K562 (cell line): Measurements from ENCODE around the gene FRYL. TPM values are rescaled to one million over a fixed set of nuclear protein-coding genes. Genes with fewer than 3 reads are reported as not detected.

Experiments
- CXXC5 ChIP-seq: fragments of 250-450 bp; sonication (Bioruptor Pico); IDR thresholded peaks from 2 replicates; pipeline ENCODE4 v1.8.0; 2022; ENCODE audit warnings: inconsistent platforms, mild to moderate bottlenecking, moderate library complexity
- ETV1 ChIP-seq: fragments of 450-650 bp; conservative IDR thresholded peaks from 2 replicates; pipeline ENCODE4 v1.6.1; 2016; ENCODE audit warnings: missing genetic modification characterization, control low read depth, low read depth, missing compliant biosample characterization
- MCM5 ChIP-seq: fragments of 450-650 bp; IDR thresholded peaks from 2 replicates; pipeline ENCODE4 v1.6.1; 2016; ENCODE audit warnings: low read depth
- MECOM ChIP-seq: fragments of 250-450 bp; sonication (Bioruptor Pico); IDR thresholded peaks from 2 replicates; pipeline ENCODE4 v1.8.0; 2022; ENCODE audit warnings: inconsistent platforms
- MNT ChIP-seq, 2 experiments: fragments of 450-650 bp; conservative IDR thresholded peaks; 2 replicates each; pipeline ENCODE4 v1.6.1; 2017; ENCODE audit warnings: mild to moderate bottlenecking in 2 of 2, moderate library complexity in 2 of 2
- MYNN ChIP-seq, 2 experiments: sonication (generic); formaldehyde crosslinking in 1 of 2; IDR thresholded peaks; 2 replicates each; pipeline versions ENCODE4 v1.5.0 to v1.6.1; 2016 to 2020; ENCODE audit warnings: antibody characterized with exemption in 1 of 2, missing genetic modification reagents in 1 of 2
- TAF9B ChIP-seq: fragments of 450-650 bp; IDR thresholded peaks from 2 replicates; pipeline ENCODE4 v1.6.1; 2018; ENCODE audit warnings: mild to moderate bottlenecking; ENCODE audit not compliant: partially characterized antibody
- ZC3H11A ChIP-seq: IDR thresholded peaks from 2 replicates; pipeline ENCODE4 v1.6.1; 2012; ENCODE audit warnings: low read depth, low read length, improper control_type of control experiment
- ZNF174 ChIP-seq: fragments of 250-450 bp; sonication (Bioruptor Pico); IDR thresholded peaks from 2 replicates; pipeline ENCODE4 v1.4.0; 2020; ENCODE audit warnings: mild to moderate bottlenecking
- ZNF518B ChIP-seq: fragments of 250-450 bp; sonication (Bioruptor Pico); IDR thresholded peaks from 2 replicates; pipeline ENCODE4 v1.5.0; 2021; ENCODE audit warnings: mild to moderate bottlenecking, moderate library complexity
- polyA plus RNA-seq, 8 experiments: library from polyadenylated mRNA; depleted of rRNA in 4 of 8; stranded (reverse) in 5 of 8; unstranded in 3 of 8; fragments of >200 nt; fragmentation: Nextera tagmentation in 2 of 8; fragmentation: Illumina TruSeq in 1 of 8; extraction: Ambion mirVana in 2 of 8; extraction: Trizol in 1 of 8; gene quantifications; 2 replicates each; pipeline versions ENCODE4 v1.2.1 to v1.2.3, GENCODE V29; 2011 to 2014; ENCODE audit warnings: inconsistent platforms in 1 of 8, missing spikeins in 1 of 8
- total RNA-seq, 7 experiments: library from RNA; depleted of rRNA in 6 of 7; stranded (reverse); fragments of >200 nt in 6 of 7; fragmentation: Illumina TruSeq in 2 of 7; extraction: Trizol in 2 of 7; gene quantifications; 2 replicates each; pipeline versions ENCODE4 v1.2.1 to v1.2.3, GENCODE V29; 2011 to 2021; ENCODE audit warnings: low replicate concordance in 1 of 7
- TF ChIP-seq, protein P1 (sequence below): fragments of 150-350 bp; conservative IDR thresholded peaks from 2 replicates; pipeline ENCODE4 v1.6.1; 2014; ENCODE audit warnings: low read length
- TF ChIP-seq, protein P2 (sequence below): IDR thresholded peaks from 2 replicates; pipeline ENCODE4 v1.6.1; 2014; ENCODE audit warnings: antibody characterized with exemption
- TF ChIP-seq, protein P3 (sequence below): fragments of 250-450 bp; sonication (Bioruptor Pico); IDR thresholded peaks from 2 replicates; pipeline ENCODE4 v1.5.0; 2021
- TF ChIP-seq, protein P4 (sequence below), 2 experiments: IDR thresholded peaks in 1 of 2; conservative IDR thresholded peaks in 1 of 2; 2 replicates each; pipeline ENCODE4 v1.6.1; 2016; ENCODE audit warnings: low read depth in 2 of 2, mild to moderate bottlenecking in 1 of 2, missing compliant biosample characterization in 1 of 2, missing genetic modification characterization in 1 of 2, moderate library complexity in 1 of 2

Gene FRYL
- total and polyA plus RNA-seq, 9 of the 15 experiments (the other 6 are each of a cell fraction or from before 2014, with no cell fraction given), result 7.2 to 34.9 (median 15.9) TPM

GRCh38 chr4:48629458-48629857, 150.6 kb downstream of the FRYL start (continued):
- TF ChIP-seq MNT (conservative IDR thresholded peaks at IDR 0.05) (0 out of 4 replicates have a peak, but pooled peaks of 1 of the 2 experiments have one; percentile 25), ZNF174 (no peak), TAF9B (no peak), ZNF518B (no peak), ZC3H11A (no peak), ETV1 (tag) (peak; percentile 72), MCM5 (no peak), CXXC5 (CRISPR knock-in tag) (0 out of 2 replicates have a peak, but pooled peaks have one; percentile 19), MECOM (CRISPR knock-in tag) (peak; percentile 74; the same call in 1 of the 2 replicates), MYNN (IDR thresholded peaks at IDR 0.05) (no peak), MYNN (CRISPR knock-in tag; IDR thresholded peaks at IDR 0.05) (no peak)
- TF ChIP-seq, protein P1, sequence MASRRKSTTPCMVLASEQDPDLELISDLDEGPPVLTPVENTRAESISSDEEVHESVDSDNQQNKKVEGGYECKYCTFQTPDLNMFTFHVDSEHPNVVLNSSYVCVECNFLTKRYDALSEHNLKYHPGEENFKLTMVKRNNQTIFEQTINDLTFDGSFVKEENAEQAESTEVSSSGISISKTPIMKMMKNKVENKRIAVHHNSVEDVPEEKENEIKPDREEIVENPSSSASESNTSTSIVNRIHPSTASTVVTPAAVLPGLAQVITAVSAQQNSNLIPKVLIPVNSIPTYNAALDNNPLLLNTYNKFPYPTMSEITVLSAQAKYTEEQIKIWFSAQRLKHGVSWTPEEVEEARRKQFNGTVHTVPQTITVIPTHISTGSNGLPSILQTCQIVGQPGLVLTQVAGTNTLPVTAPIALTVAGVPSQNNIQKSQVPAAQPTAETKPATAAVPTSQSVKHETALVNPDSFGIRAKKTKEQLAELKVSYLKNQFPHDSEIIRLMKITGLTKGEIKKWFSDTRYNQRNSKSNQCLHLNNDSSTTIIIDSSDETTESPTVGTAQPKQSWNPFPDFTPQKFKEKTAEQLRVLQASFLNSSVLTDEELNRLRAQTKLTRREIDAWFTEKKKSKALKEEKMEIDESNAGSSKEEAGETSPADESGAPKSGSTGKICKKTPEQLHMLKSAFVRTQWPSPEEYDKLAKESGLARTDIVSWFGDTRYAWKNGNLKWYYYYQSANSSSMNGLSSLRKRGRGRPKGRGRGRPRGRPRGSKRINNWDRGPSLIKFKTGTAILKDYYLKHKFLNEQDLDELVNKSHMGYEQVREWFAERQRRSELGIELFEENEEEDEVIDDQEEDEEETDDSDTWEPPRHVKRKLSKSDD, result no peak
- TF ChIP-seq, protein P2, sequence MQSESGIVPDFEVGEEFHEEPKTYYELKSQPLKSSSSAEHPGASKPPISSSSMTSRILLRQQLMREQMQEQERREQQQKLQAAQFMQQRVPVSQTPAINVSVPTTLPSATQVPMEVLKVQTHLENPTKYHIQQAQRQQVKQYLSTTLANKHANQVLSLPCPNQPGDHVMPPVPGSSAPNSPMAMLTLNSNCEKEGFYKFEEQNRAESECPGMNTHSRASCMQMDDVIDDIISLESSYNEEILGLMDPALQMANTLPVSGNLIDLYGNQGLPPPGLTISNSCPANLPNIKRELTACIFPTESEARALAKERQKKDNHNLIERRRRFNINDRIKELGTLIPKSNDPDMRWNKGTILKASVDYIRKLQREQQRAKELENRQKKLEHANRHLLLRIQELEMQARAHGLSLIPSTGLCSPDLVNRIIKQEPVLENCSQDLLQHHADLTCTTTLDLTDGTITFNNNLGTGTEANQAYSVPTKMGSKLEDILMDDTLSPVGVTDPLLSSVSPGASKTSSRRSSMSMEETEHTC, result no peak
- TF ChIP-seq, protein P3, sequence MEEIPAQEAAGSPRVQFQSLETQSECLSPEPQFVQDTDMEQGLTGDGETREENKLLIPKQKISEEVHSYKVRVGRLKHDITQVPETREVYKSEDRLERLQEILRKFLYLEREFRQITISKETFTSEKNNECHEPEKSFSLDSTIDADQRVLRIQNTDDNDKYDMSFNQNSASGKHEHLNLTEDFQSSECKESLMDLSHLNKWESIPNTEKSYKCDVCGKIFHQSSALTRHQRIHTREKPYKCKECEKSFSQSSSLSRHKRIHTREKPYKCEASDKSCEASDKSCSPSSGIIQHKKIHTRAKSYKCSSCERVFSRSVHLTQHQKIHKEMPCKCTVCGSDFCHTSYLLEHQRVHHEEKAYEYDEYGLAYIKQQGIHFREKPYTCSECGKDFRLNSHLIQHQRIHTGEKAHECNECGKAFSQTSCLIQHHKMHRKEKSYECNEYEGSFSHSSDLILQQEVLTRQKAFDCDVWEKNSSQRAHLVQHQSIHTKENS (CRISPR knock-in tag), result no peak
- TF ChIP-seq, protein P4, sequence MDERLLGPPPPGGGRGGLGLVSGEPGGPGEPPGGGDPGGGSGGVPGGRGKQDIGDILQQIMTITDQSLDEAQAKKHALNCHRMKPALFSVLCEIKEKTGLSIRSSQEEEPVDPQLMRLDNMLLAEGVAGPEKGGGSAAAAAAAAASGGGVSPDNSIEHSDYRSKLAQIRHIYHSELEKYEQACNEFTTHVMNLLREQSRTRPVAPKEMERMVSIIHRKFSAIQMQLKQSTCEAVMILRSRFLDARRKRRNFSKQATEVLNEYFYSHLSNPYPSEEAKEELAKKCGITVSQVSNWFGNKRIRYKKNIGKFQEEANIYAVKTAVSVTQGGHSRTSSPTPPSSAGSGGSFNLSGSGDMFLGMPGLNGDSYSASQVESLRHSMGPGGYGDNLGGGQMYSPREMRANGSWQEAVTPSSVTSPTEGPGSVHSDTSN (CRISPR knock-in tag; IDR thresholded peaks at IDR 0.05; ENCODE audit: low read depth), result no peak
- TF ChIP-seq, protein P4 (tag; conservative IDR thresholded peaks at IDR 0.05; ENCODE audit: low read depth), result peak; percentile 63
